KMS-11 (cell line): ENCODE measurements around the gene RPL7A.
"Not testable (repeated sequence)": the region's sequence is repeated elsewhere in the genome, so short reads cannot be mapped to it uniquely, and the experiment has no call there.

Experiments
- H2AFZ ChIP-seq: fragments of 200-600 bp; sonication (generic); 2 replicates; pipeline ENCODE4 v1.6.1; 2016; ENCODE audit warnings: antibody characterized with exemption, mixed run types, low read depth
- H3K27ac ChIP-seq: fragments of 200-600 bp; sonication (generic); 2 replicates; pipeline ENCODE4 v1.6.1; 2016; ENCODE audit warnings: mild to moderate bottlenecking, mixed run types
- H3K27me3 ChIP-seq: fragments of 200-600 bp; sonication (generic); 2 replicates; pipeline ENCODE4 v1.6.1; 2017; ENCODE audit warnings: mild to moderate bottlenecking, low read depth, mixed run types, moderate library complexity; ENCODE audit not compliant: insufficient read depth
- H3K36me3 ChIP-seq: fragments of 200-600 bp; sonication (generic); 2 replicates; pipeline ENCODE4 v1.6.1; 2017; ENCODE audit warnings: mild to moderate bottlenecking, mixed run types; ENCODE audit not compliant: insufficient read depth
- H3K4me1 ChIP-seq: fragments of 200-600 bp; sonication (generic); 2 replicates; pipeline ENCODE4 v1.6.1; 2016; ENCODE audit warnings: mild to moderate bottlenecking, low read depth, mixed run types; ENCODE audit not compliant: poor library complexity, severe bottlenecking
- H3K4me2 ChIP-seq: fragments of 200-600 bp; sonication (generic); 2 replicates; pipeline ENCODE4 v1.7.0; 2016; ENCODE audit warnings: mild to moderate bottlenecking, mixed run types
- H3K4me3 ChIP-seq: fragments of 200-600 bp; sonication (generic); IDR thresholded peaks from 2 replicates; pipeline ENCODE4 v1.6.1; 2017; ENCODE audit warnings: low read depth, low read length, mixed read lengths; ENCODE audit not compliant: insufficient read depth
- H3K79me2 ChIP-seq: fragments of 200-600 bp; sonication (generic); 2 replicates; pipeline ENCODE4 v1.6.1; 2016; ENCODE audit warnings: low read depth, mixed run types; ENCODE audit not compliant: insufficient read depth
- H3K9ac ChIP-seq: fragments of 200-600 bp; sonication (generic); 2 replicates; pipeline ENCODE4 v1.6.1; 2016; ENCODE audit warnings: mild to moderate bottlenecking, mixed run types
- H4K20me1 ChIP-seq: fragments of 200-600 bp; sonication (generic); 2 replicates; pipeline ENCODE4 v1.6.1; 2016; ENCODE audit warnings: mild to moderate bottlenecking, mixed run types; ENCODE audit not compliant: insufficient read depth
- CTCF ChIP-seq: fragments of 200-600 bp; sonication (generic); conservative IDR thresholded peaks from 2 replicates; pipeline ENCODE4 v1.6.1; 2017; ENCODE audit warnings: low read depth, mild to moderate bottlenecking, antibody characterized with exemption, low read length, moderate library complexity, mixed read lengths

The RPL7A gene

GRCh38 chr9:133321411-133321935, 26.5 kb upstream of the RPL7A start:
- no peak overlapping the region for H2AFZ ChIP-seq
- H3K36me3 ChIP-seq = no peaks in the 10 kb centered on the region
- H3K4me3 ChIP-seq = no peak overlapping the region
- H3K4me2 ChIP-seq = no peak overlapping the region
- no peak for TF ChIP-seq CTCF
- peaks cover 62% of the 10 kb centered on the region for H3K27me3 ChIP-seq
- no peaks in the 10 kb centered on the region for H4K20me1 ChIP-seq
- H3K4me1 ChIP-seq = no peaks in the 10 kb centered on the region
- no peaks in the 10 kb centered on the region for H3K79me2 ChIP-seq
- no peak overlapping the region for H3K9ac ChIP-seq
- no peak overlapping the region for H3K27ac ChIP-seq

GRCh38 chr9:133322701-133323100, 25.3 kb upstream of the RPL7A start:
- no peaks in the 10 kb centered on the region for H4K20me1 ChIP-seq
- H3K4me1 ChIP-seq = no peaks in the 10 kb centered on the region
- H3K36me3 ChIP-seq = no peaks in the 10 kb centered on the region
- H3K27ac ChIP-seq = no peak overlapping the region
- H3K4me3 ChIP-seq = no peak overlapping the region
- no peak overlapping the region for H3K4me2 ChIP-seq
- TF ChIP-seq CTCF = no peak
- H2AFZ ChIP-seq = no peak overlapping the region
- no peak overlapping the region for H3K9ac ChIP-seq
- H3K79me2 ChIP-seq = no peaks in the 10 kb centered on the region
- H3K27me3 ChIP-seq = peaks cover 64% of the 10 kb centered on the region

- Histone ChIP-seq H3K4me2 (no peak overlapping the region), H4K20me1 (no peaks in the 10 kb centered on the region), H3K79me2 (no peaks in the 10 kb centered on the region), H3K4me1 (no peaks in the 10 kb centered on the region), H3K9ac (no peak overlapping the region), H3K27ac (no peak overlapping the region), H3K27me3 (peaks cover 64% of the 10 kb centered on the region), H3K4me3 (no peak overlapping the region), H2AFZ (no peak overlapping the region), H3K36me3 (no peaks in the 10 kb centered on the region)
- no peak for TF ChIP-seq CTCF
Measured at GRCh38 chr9:133323211-133323610, 24.8 kb upstream of the RPL7A start.

GRCh38 chr9:133323991-133324703, 23.9 kb upstream of the RPL7A start:
- H3K9ac ChIP-seq = no peak overlapping the region
- no peak overlapping the region for H3K27ac ChIP-seq
- peaks cover 57% of the 10 kb centered on the region for H3K27me3 ChIP-seq
- no peaks in the 10 kb centered on the region for H3K36me3 ChIP-seq
- H4K20me1 ChIP-seq = no peaks in the 10 kb centered on the region
- H3K4me2 ChIP-seq = no peak overlapping the region
- no peak overlapping the region for H3K4me3 ChIP-seq
- no peaks in the 10 kb centered on the region for H3K79me2 ChIP-seq
- H2AFZ ChIP-seq = no peak overlapping the region
- TF ChIP-seq CTCF = no peak
- H3K4me1 ChIP-seq = no peaks in the 10 kb centered on the region

- not testable (repeated sequence) for H3K79me2 ChIP-seq, H3K36me3 ChIP-seq, H3K9ac ChIP-seq, H3K4me2 ChIP-seq, H2AFZ ChIP-seq, H3K4me3 ChIP-seq, H3K27ac ChIP-seq, H4K20me1 ChIP-seq, H3K4me1 ChIP-seq
- H3K27me3 ChIP-seq = peaks cover 44% of the 10 kb centered on the region
Measured at GRCh38 chr9:133327021-133327420, 21.0 kb upstream of the RPL7A start.
